IMR-90 (cell line): ENCODE results near the gene SLC23A3. TPM values are rescaled to one million over a fixed set of nuclear protein-coding genes. Genes with fewer than 3 reads are reported as not detected.

Source experiments
- ATAC-seq: fragments of 200-7000 bp; cut with Tn5 transposase; 2 replicates; pipeline ENCODE4 v1.9.1; 2020; ENCODE audit warnings: low read depth, mild to moderate bottlenecking, moderate library complexity
- BruUV-seq: library from RNA; stranded (reverse); fragments of 400-500 nt; replicated peaks from 2 replicates; lab custom pipeline; 2021; lab: Mats Ljungman, UMichigan
- CTCF ChIA-PET: fragments of 300-600 bp; formaldehyde crosslinking; extraction: SDS; loops from one replicate; lab custom pipeline; 2021; ENCODE audit warnings: antibody characterized with exemption; lab: Yijun Ruan, JAX
- POLR2A ChIA-PET: fragments of 300-600 bp; sonication (Branson Sonifier 250); formaldehyde crosslinking; loops from one replicate; lab custom pipeline; 2022; ENCODE audit warnings: antibody characterized with exemption; ENCODE audit not compliant: unreplicated experiment; lab: Charles Lee
- DNase-seq: peaks from one replicate; pipeline ENCODE4 v3.0.0; 2013
- H2AFZ ChIP-seq: replicated peaks from 2 replicates; pipeline ENCODE3; 2013; ENCODE audit warnings: low read length, mild to moderate bottlenecking; ENCODE audit not compliant: poor library complexity
- H2AK5ac ChIP-seq: 2 replicates; pipeline ENCODE4 v1.6.1; 2013; ENCODE audit warnings: low read depth, low read length, inconsistent platforms
- H2AK9ac ChIP-seq: replicated peaks from 2 replicates; pipeline ENCODE3; 2013; ENCODE audit warnings: mild to moderate bottlenecking, low read depth, low read length, moderate library complexity; ENCODE audit not compliant: poor library complexity
- H2BK120ac ChIP-seq: 2 replicates; pipeline ENCODE4 v1.6.1; 2013; ENCODE audit warnings: low read depth, low read length, inconsistent platforms
- H2BK15ac ChIP-seq: 3 replicates; pipeline ENCODE4 v1.6.1; 2013; ENCODE audit warnings: low read depth, low read length, inconsistent platforms
- H2BK20ac ChIP-seq: 2 replicates; pipeline ENCODE4 v1.6.1; 2013; ENCODE audit warnings: low read depth, mild to moderate bottlenecking, inconsistent platforms, low read length, moderate library complexity
- H2BK5ac ChIP-seq: 2 replicates; pipeline ENCODE4 v1.6.1; 2013; ENCODE audit warnings: mild to moderate bottlenecking, low read depth, low read length, inconsistent platforms; ENCODE audit not compliant: poor library complexity, severe bottlenecking
- H3K14ac ChIP-seq: replicated peaks from 2 replicates; pipeline ENCODE4 v1.6.1; 2013; ENCODE audit warnings: low read depth, low read length, inconsistent platforms
- H3K18ac ChIP-seq: 2 replicates; pipeline ENCODE4 v1.6.1; 2013; ENCODE audit warnings: low read depth, low read length, control low read depth
- H3K23ac ChIP-seq: 2 replicates; pipeline ENCODE4 v1.6.1; 2013; ENCODE audit warnings: low read depth, low read length, inconsistent platforms
- H3K27ac ChIP-seq: 2 replicates; pipeline ENCODE4 v1.5.1; 2013; ENCODE audit warnings: mild to moderate bottlenecking, control low read depth, low read length; ENCODE audit not compliant: insufficient read depth
- H3K27me3 ChIP-seq: 2 replicates; pipeline ENCODE4 v1.6.1; 2013; ENCODE audit warnings: low read length; ENCODE audit not compliant: control insufficient read depth, insufficient read depth
- H3K36me3 ChIP-seq: 2 replicates; pipeline ENCODE4 v1.6.1; 2013; ENCODE audit warnings: low read length, mixed read lengths; ENCODE audit not compliant: control insufficient read depth, insufficient read depth
- H3K4ac ChIP-seq: 2 replicates; pipeline ENCODE4 v1.6.1; 2013; ENCODE audit warnings: low read depth, low read length, inconsistent platforms
- H3K4me1 ChIP-seq: 2 replicates; pipeline ENCODE4 v1.6.1; 2013; ENCODE audit warnings: low read length, mixed read lengths; ENCODE audit not compliant: control insufficient read depth, insufficient read depth
- H3K4me2 ChIP-seq: 2 replicates; pipeline ENCODE4 v1.6.1; 2013; ENCODE audit warnings: low read depth, mild to moderate bottlenecking, control low read depth, low read length, moderate library complexity
- H3K4me3 ChIP-seq: 2 replicates; pipeline ENCODE4 v1.5.1; 2013; ENCODE audit warnings: low read depth, mild to moderate bottlenecking, control low read depth, low read length, moderate library complexity; ENCODE audit not compliant: insufficient read depth
- H3K56ac ChIP-seq: 2 replicates; pipeline ENCODE4 v1.6.1; 2013; ENCODE audit warnings: low read length, inconsistent platforms; ENCODE audit not compliant: insufficient read depth; ENCODE audit errors: extremely low read depth
- H3K79me1 ChIP-seq, 2 experiments: 2 replicates each; pipeline ENCODE4 v1.6.1; 2013; ENCODE audit warnings: low read length in 2 of 2, inconsistent platforms in 1 of 2, low read depth in 1 of 2
- H3K9ac ChIP-seq: 2 replicates; pipeline ENCODE4 v1.6.1; 2013; ENCODE audit warnings: low read depth, low read length, control low read depth
- H3K9me1 ChIP-seq: 2 replicates; pipeline ENCODE4 v1.6.1; 2013; ENCODE audit warnings: low read length, inconsistent platforms; ENCODE audit not compliant: insufficient read depth
- H3K9me3 ChIP-seq: 2 replicates; pipeline ENCODE4 v1.6.1; 2013; ENCODE audit warnings: low read length; ENCODE audit not compliant: control insufficient read depth, insufficient read depth
- H4K20me1 ChIP-seq: 2 replicates; pipeline ENCODE4 v1.6.1; 2013; ENCODE audit warnings: low read length, inconsistent platforms; ENCODE audit not compliant: insufficient read depth
- H4K5ac ChIP-seq: 2 replicates; pipeline ENCODE4 v1.6.1; 2013; ENCODE audit warnings: mild to moderate bottlenecking, low read depth, low read length, control low read depth
- H4K8ac ChIP-seq, 2 experiments: 2 replicates each; pipeline ENCODE4 v1.6.1; 2013; ENCODE audit warnings: low read depth in 2 of 2, low read length in 2 of 2, control low read depth in 1 of 2, inconsistent platforms in 1 of 2
- H4K91ac ChIP-seq: 2 replicates; pipeline ENCODE4 v1.6.1; 2013; ENCODE audit warnings: low read depth, low read length, inconsistent platforms; ENCODE audit not compliant: insufficient read depth
- CEBPB ChIP-seq: IDR thresholded peaks from 2 replicates; pipeline ENCODE4 v1.6.1; 2012; ENCODE audit warnings: low read depth, low read length, improper control_type of control experiment
- CHD1 ChIP-seq: IDR thresholded peaks from 2 replicates; pipeline ENCODE4 v1.6.1; 2012; ENCODE audit warnings: low read depth, low read length, improper control_type of control experiment
- MAZ ChIP-seq: IDR thresholded peaks from 2 replicates; pipeline ENCODE4 v1.6.1; 2012; ENCODE audit warnings: low read depth, mild to moderate bottlenecking, low read length, improper control_type of control experiment, moderate library complexity, borderline replicate concordance
- NFE2L2 ChIP-seq: fragments of 150-350 bp; IDR thresholded peaks from 2 replicates; pipeline ENCODE4 v1.6.1; 2016; ENCODE audit warnings: low read depth, mild to moderate bottlenecking, low read length
- POLR2A ChIP-seq: IDR thresholded peaks from 2 replicates; pipeline ENCODE4 v1.6.1; 2012; ENCODE audit warnings: mild to moderate bottlenecking, low read depth, low read length
- RCOR1 ChIP-seq: IDR thresholded peaks from 2 replicates; pipeline ENCODE4 v1.6.1; 2012; ENCODE audit warnings: mild to moderate bottlenecking, low read length, improper control_type of control experiment; ENCODE audit not compliant: insufficient replicate concordance
- WGBS, 2 experiments: methylation state at CpG; one replicate each; pipeline versions ENCODE4 v1.1.5 to v1.1.7; 2013; ENCODE audit warnings: missing lambda C conversion rate in 2 of 2; ENCODE audit not compliant: insufficient read length in 1 of 2; ENCODE audit errors: extremely low coverage in 2 of 2; 5-methylcytosine and 5-hydroxymethylcytosine counted together
- dilution Hi-C: fragments of 300-500 bp; cut with HindIII; formaldehyde crosslinking; loops from one replicate; pipeline ENCODE4 v1.14.3; 2018; ENCODE audit warnings: low sequenced_read_pairs; ENCODE audit not compliant: unreplicated experiment
- in situ Hi-C: fragments of 300-500 bp; cut with MboI; formaldehyde crosslinking; loops from 3 replicates; pipeline ENCODE4 v1.14.3; 2019; ENCODE audit warnings: low sequenced_read_pairs, inconsistent platforms, mixed read lengths
- intact Hi-C: fragments of 100-400 bp; cut with micrococcal nuclease; formaldehyde crosslinking; loops from 2 replicates; pipeline ENCODE4 v1.10.0; 2022
- polyA plus RNA-seq, 3 experiments: library from polyadenylated mRNA; depleted of rRNA; stranded (reverse); fragments of >200 nt; gene quantifications; 2 replicates each; pipeline ENCODE4 v1.2.3, GENCODE V29; 2012; ENCODE audit warnings: low replicate concordance in 1 of 3
- total RNA-seq: library from RNA; depleted of rRNA; stranded (reverse); fragments of >200 nt; gene quantifications from 2 replicates; pipeline ENCODE4 v1.2.3, GENCODE V29; 2012; rRNA removed

SLC23A3 gene
- total and polyA plus RNA-seq, 2 of the 4 experiments (the other 2 are of a cell fraction): 0.18 to 0.65 TPM

GRCh38 chr2:219112062-219112406 lies 57.8 kb downstream of the SLC23A3 start:
- no peak for ATAC-seq
- no peak for TF ChIP-seq MAZ
- TF ChIP-seq NFE2L2: no peak
- no peak for TF ChIP-seq CHD1
- no peak for TF ChIP-seq CEBPB
- no peak for TF ChIP-seq RCOR1
- no peak for TF ChIP-seq POLR2A
- Histone ChIP-seq H4K5ac (no peak overlapping the region), H3K23ac (no peak overlapping the region), H2BK120ac (no peak overlapping the region), H2BK15ac (no peak overlapping the region), H4K20me1 (no peaks in the 10 kb centered on the region), H2AK5ac (no peak overlapping the region), H3K36me3 (no peaks in the 10 kb centered on the region; the same call in 1 of the 2 replicates), H3K9ac (no peak overlapping the region), H2AFZ (no peak overlapping the region), H2BK5ac (no peak overlapping the region), H3K9me1 (no peaks in the 10 kb centered on the region; the same call in 1 of the 2 replicates), H3K4me2 (no peak overlapping the region), H3K27me3 (no peaks in the 10 kb centered on the region), H3K14ac (no peak overlapping the region), H3K18ac (no peak overlapping the region), H3K9me3 (no peaks in the 10 kb centered on the region), H3K79me1 (no peaks in the 10 kb centered on the region), H3K56ac (no peak overlapping the region), H4K91ac (no peak overlapping the region), H2AK9ac (no peak overlapping the region), H3K4me3 (no peak overlapping the region), H3K4me1 (no peaks in the 10 kb centered on the region), H4K8ac (no peak overlapping the region), H2BK20ac (no peak overlapping the region), H3K4ac (no peak overlapping the region), H3K27ac (no peak overlapping the region)
- in situ Hi-C loops (no loop called here), dilution Hi-C loops (no loop called here), intact Hi-C loops (no loop called here)
- POLR2A ChIA-PET: no interaction called here
- BruUV-seq: no TSS peak
- WGBS, 2 experiments: 100% methylated on average over 1 of the region's 2 CpGs
- DNase-seq: no peak
- CTCF ChIA-PET: no interaction called here

Other genes with a start within 250 kb of the SLC23A3 start
- gene CDK5R2, start 210.4 kb downstream of the SLC23A3 start, total RNA-seq: not detected in 2 replicates
- gene CDK5R2, start 210.4 kb downstream of the SLC23A3 start, polyA plus RNA-seq (2012; rRNA removed): not detected in 2 replicates
- gene FEV, start 184.8 kb downstream of the SLC23A3 start, total RNA-seq: not detected in 2 replicates
- gene FEV, start 184.8 kb downstream of the SLC23A3 start, polyA plus RNA-seq (2012; rRNA removed): not detected in 2 replicates
- gene CRYBA2, start 176.6 kb downstream of the SLC23A3 start, total RNA-seq: not detected in 2 replicates
- not detected in 2 replicates for gene CRYBA2, start 176.6 kb downstream of the SLC23A3 start, polyA plus RNA-seq (2012; rRNA removed)
- not detected in 2 replicates for gene CFAP65, start 128.5 kb downstream of the SLC23A3 start, total RNA-seq
- gene CFAP65, start 128.5 kb downstream of the SLC23A3 start, polyA plus RNA-seq (2012; rRNA removed): not detected in 2 replicates
- gene IHH, start 109.1 kb downstream of the SLC23A3 start, total RNA-seq: not detected in 2 replicates
- gene IHH, start 109.1 kb downstream of the SLC23A3 start, polyA plus RNA-seq (2012; rRNA removed): not detected in 2 replicates
- gene NHEJ1, start 9.2 kb downstream of the SLC23A3 start, total RNA-seq: 15.3 and 23.1 TPM in 2 replicates
- 11.9 and 12.5 TPM in 2 replicates for gene NHEJ1, start 9.2 kb downstream of the SLC23A3 start, polyA plus RNA-seq (2012; rRNA removed)
- 11.1 and 11.9 TPM in 2 replicates for gene CNPPD1, start 6.9 kb upstream of the SLC23A3 start, total RNA-seq
- 29.2 and 31.9 TPM in 2 replicates for gene CNPPD1, start 6.9 kb upstream of the SLC23A3 start, polyA plus RNA-seq (2012; rRNA removed)
- 39.2 and 51.1 TPM in 2 replicates for gene RETREG2, start 8.2 kb upstream of the SLC23A3 start, total RNA-seq
- gene RETREG2, start 8.2 kb upstream of the SLC23A3 start, polyA plus RNA-seq (2012; rRNA removed): 45.1 and 45.2 TPM in 2 replicates
- 21.9 and 25.5 TPM in 2 replicates for gene ZFAND2B, start 36.8 kb upstream of the SLC23A3 start, total RNA-seq
- gene ZFAND2B, start 36.8 kb upstream of the SLC23A3 start, polyA plus RNA-seq (2012; rRNA removed): 38.3 and 43.0 TPM in 2 replicates
- gene ABCB6, start 48.9 kb upstream of the SLC23A3 start, total RNA-seq: 10.8 and 12.5 TPM in 2 replicates
- gene ABCB6, start 48.9 kb upstream of the SLC23A3 start, polyA plus RNA-seq (2012; rRNA removed): 24.3 and 24.7 TPM in 2 replicates
- gene ATG9A, start 59.6 kb upstream of the SLC23A3 start, total RNA-seq: 27.8 and 35.1 TPM in 2 replicates
- gene ATG9A, start 59.6 kb upstream of the SLC23A3 start, polyA plus RNA-seq (2012; rRNA removed): 58.3 and 59.7 TPM in 2 replicates
- 18.3 and 18.6 TPM in 2 replicates for gene ANKZF1, start 59.8 kb upstream of the SLC23A3 start, total RNA-seq
- gene ANKZF1, start 59.8 kb upstream of the SLC23A3 start, polyA plus RNA-seq (2012; rRNA removed): 29.1 and 33.8 TPM in 2 replicates
- 3.6 and 4.1 TPM in 2 replicates for gene GLB1L, start 75.4 kb upstream of the SLC23A3 start, total RNA-seq
- 5.7 and 6.2 TPM in 2 replicates for gene GLB1L, start 75.4 kb upstream of the SLC23A3 start, polyA plus RNA-seq (2012; rRNA removed)
- 35.0 and 44.4 TPM in 2 replicates for gene STK16, start 75.5 kb upstream of the SLC23A3 start, total RNA-seq
- gene STK16, start 75.5 kb upstream of the SLC23A3 start, polyA plus RNA-seq (2012; rRNA removed): 40.3 and 50.1 TPM in 2 replicates
- gene TUBA4B, start 83.2 kb upstream of the SLC23A3 start, total RNA-seq: not detected in 2 replicates
- gene TUBA4B, start 83.2 kb upstream of the SLC23A3 start, polyA plus RNA-seq (2012; rRNA removed): not detected in 2 replicates
- 21.9 and 26.1 TPM in 2 replicates for gene TUBA4A, start 83.9 kb upstream of the SLC23A3 start, total RNA-seq
- 30.3 and 35.6 TPM in 2 replicates for gene TUBA4A, start 83.9 kb upstream of the SLC23A3 start, polyA plus RNA-seq (2012; rRNA removed)
- gene DNAJB2, start 109.3 kb upstream of the SLC23A3 start, total RNA-seq: 30.6 and 43.0 TPM in 2 replicates
- 45.8 and 50.7 TPM in 2 replicates for gene DNAJB2, start 109.3 kb upstream of the SLC23A3 start, polyA plus RNA-seq (2012; rRNA removed)
- gene PTPRN, start 139.4 kb upstream of the SLC23A3 start, total RNA-seq: 4.4 and 5.2 TPM in 2 replicates
- gene PTPRN, start 139.4 kb upstream of the SLC23A3 start, polyA plus RNA-seq (2012; rRNA removed): 21.4 and 22.0 TPM in 2 replicates
- gene RESP18, start 162.7 kb upstream of the SLC23A3 start, total RNA-seq: not detected in 2 replicates
- not detected in 2 replicates for gene RESP18, start 162.7 kb upstream of the SLC23A3 start, polyA plus RNA-seq (2012; rRNA removed)
- 74.7 and 89.4 TPM in 2 replicates for gene DNPEP, start 217.9 kb upstream of the SLC23A3 start, total RNA-seq
- gene DNPEP, start 217.9 kb upstream of the SLC23A3 start, polyA plus RNA-seq (2012; rRNA removed): 74.2 and 75.1 TPM in 2 replicates
- gene DES, start 248.3 kb upstream of the SLC23A3 start, total RNA-seq: 3.3 and 4.3 TPM in 2 replicates
- gene DES, start 248.3 kb upstream of the SLC23A3 start, polyA plus RNA-seq (2012; rRNA removed): 4.0 and 4.9 TPM in 2 replicates